Left forelimb (tissue), 1 donor: ENCODE results near the gene ALDH16A1.

Experiments used
- DNase-seq: peaks from one replicate; pipeline ENCODE4 v3.0.0-alpha.2; 2018; ENCODE audit warnings: low spot score

ALDH16A1 gene

GRCh38 chr19:49514151-49514550 is 61.1 kb downstream of the ALDH16A1 start:
- no peak for DNase-seq

- no peak for DNase-seq
Measured at GRCh38 chr19:49515767-49516166, 62.7 kb downstream of the ALDH16A1 start.

GRCh38 chr19:49518033-49518432 is 65.0 kb downstream of the ALDH16A1 start:
- no peak for DNase-seq
